Smooth muscle cell (in vitro differentiated cells): Measurements from ENCODE around the gene THEMIS. TPM values are rescaled to one million over a fixed set of nuclear protein-coding genes. Genes with fewer than 3 reads are reported as not detected.

Experiments used
- DNase-seq: peaks from one replicate; lab custom pipeline; 2025; ENCODE audit not compliant: unreplicated experiment; lab: John Stamatoyannopoulos, UW
- H2AFZ ChIP-seq: fragments of 200-600 bp; sonication (generic); 2 replicates; pipeline ENCODE4 v1.6.0; 2016; ENCODE audit warnings: antibody characterized with exemption, low read depth, mild to moderate bottlenecking
- H3F3A ChIP-seq: fragments of 200-600 bp; sonication (generic); 2 replicates; pipeline ENCODE4 v1.6.0; 2017; ENCODE audit warnings: antibody characterized with exemption, low read depth
- H3K27ac ChIP-seq: fragments of 200-600 bp; sonication (generic); 2 replicates; pipeline ENCODE4 v1.5.1; 2016; ENCODE audit warnings: low read depth, mild to moderate bottlenecking
- H3K27me3 ChIP-seq: fragments of 200-600 bp; sonication (generic); 2 replicates; pipeline ENCODE4 v1.6.1; 2016; ENCODE audit warnings: low read depth, mild to moderate bottlenecking
- H3K36me3 ChIP-seq: fragments of 200-600 bp; sonication (generic); 2 replicates; pipeline ENCODE4 v1.5.1; 2016; ENCODE audit warnings: low read depth
- H3K4me1 ChIP-seq: fragments of 200-600 bp; sonication (generic); 2 replicates; pipeline ENCODE4 v1.5.1; 2016; ENCODE audit warnings: low read depth
- H3K4me2 ChIP-seq: fragments of 200-600 bp; sonication (generic); 2 replicates; pipeline ENCODE4 v1.6.0; 2016; ENCODE audit warnings: mild to moderate bottlenecking
- H3K4me3 ChIP-seq: fragments of 200-600 bp; sonication (generic); 2 replicates; pipeline ENCODE4 v1.5.1; 2016; ENCODE audit warnings: mild to moderate bottlenecking
- H3K79me2 ChIP-seq: fragments of 200-600 bp; sonication (generic); 2 replicates; pipeline ENCODE4 v1.6.0; 2016; ENCODE audit warnings: low read depth, mild to moderate bottlenecking
- H3K9ac ChIP-seq: fragments of 200-600 bp; sonication (generic); 2 replicates; pipeline ENCODE4 v1.6.0; 2016; ENCODE audit warnings: low read depth
- H3K9me3 ChIP-seq: fragments of 200-600 bp; sonication (generic); replicated peaks from 2 replicates; pipeline ENCODE4 v1.5.1; 2016; ENCODE audit warnings: low read depth
- H4K20me1 ChIP-seq: fragments of 200-600 bp; sonication (generic); 2 replicates; pipeline ENCODE4 v1.6.0; 2016; ENCODE audit warnings: low read depth
- WGBS: methylation state at CpG from one replicate; pipeline ENCODE4 v1.1.7; 2016; ENCODE audit warnings: low lambda C conversion rate; 5-methylcytosine and 5-hydroxymethylcytosine counted together
- polyA plus RNA-seq: library from polyadenylated mRNA; unstranded; fragments of >200 nt; fragmentation: Nextera tagmentation; extraction: Ambion mirVana; gene quantifications from 2 replicates; pipeline ENCODE4 v1.2.1, GENCODE V29; 2016
- total RNA-seq: library from RNA; depleted of rRNA; stranded (reverse); fragments of >200 nt; gene quantifications from 2 replicates; pipeline ENCODE4 v1.2.3, GENCODE V29; 2014
- TF ChIP-seq, protein P1 (sequence below): fragments of 200-600 bp; sonication (generic); IDR thresholded peaks from 2 replicates; pipeline ENCODE4 v1.5.1; 2017; ENCODE audit warnings: borderline replicate concordance, mild to moderate bottlenecking, antibody characterized with exemption; ENCODE audit not compliant: insufficient read depth, poor library complexity, severe bottlenecking

THEMIS gene
- total and polyA plus RNA-seq, 2 experiments from 2014 or later = not detected

DNA sequence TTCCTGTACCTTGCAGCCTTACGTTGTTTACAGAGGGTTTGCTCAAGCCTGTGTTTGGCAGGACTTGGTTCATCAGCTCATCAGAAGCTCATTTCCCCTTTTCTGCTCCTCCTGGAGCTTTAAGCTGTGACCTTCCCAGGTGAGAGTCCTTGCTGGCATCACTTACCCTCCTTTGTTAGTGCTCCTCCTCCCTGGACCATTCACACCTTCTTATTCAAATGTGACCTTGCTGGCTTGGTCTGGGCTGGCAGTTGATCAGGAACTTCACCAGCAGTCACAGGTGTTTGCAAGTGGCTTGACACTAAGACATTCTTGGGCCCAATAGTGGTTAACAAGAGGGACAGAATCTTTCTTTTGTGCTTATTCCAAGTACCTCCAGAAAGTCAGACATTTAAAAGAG lies 175.0 kb downstream of the THEMIS start:
- no peaks in the 10 kb centered on the region for H4K20me1 ChIP-seq
- H3K79me2 ChIP-seq = no peaks in the 10 kb centered on the region
- no peak overlapping the region for H3K4me3 ChIP-seq
- 65% methylated on average over 1 of the region's 1 CpG for WGBS
- peaks cover 34% of the 10 kb centered on the region for H3K27me3 ChIP-seq
- H3K4me2 ChIP-seq = no peak overlapping the region
- H2AFZ ChIP-seq = no peak overlapping the region
- no peaks in the 10 kb centered on the region for H3K4me1 ChIP-seq
- no peak for DNase-seq
- no peaks in the 10 kb centered on the region for H3F3A ChIP-seq
- H3K9me3 ChIP-seq = no peaks in the 10 kb centered on the region
- TF ChIP-seq, protein P1, sequence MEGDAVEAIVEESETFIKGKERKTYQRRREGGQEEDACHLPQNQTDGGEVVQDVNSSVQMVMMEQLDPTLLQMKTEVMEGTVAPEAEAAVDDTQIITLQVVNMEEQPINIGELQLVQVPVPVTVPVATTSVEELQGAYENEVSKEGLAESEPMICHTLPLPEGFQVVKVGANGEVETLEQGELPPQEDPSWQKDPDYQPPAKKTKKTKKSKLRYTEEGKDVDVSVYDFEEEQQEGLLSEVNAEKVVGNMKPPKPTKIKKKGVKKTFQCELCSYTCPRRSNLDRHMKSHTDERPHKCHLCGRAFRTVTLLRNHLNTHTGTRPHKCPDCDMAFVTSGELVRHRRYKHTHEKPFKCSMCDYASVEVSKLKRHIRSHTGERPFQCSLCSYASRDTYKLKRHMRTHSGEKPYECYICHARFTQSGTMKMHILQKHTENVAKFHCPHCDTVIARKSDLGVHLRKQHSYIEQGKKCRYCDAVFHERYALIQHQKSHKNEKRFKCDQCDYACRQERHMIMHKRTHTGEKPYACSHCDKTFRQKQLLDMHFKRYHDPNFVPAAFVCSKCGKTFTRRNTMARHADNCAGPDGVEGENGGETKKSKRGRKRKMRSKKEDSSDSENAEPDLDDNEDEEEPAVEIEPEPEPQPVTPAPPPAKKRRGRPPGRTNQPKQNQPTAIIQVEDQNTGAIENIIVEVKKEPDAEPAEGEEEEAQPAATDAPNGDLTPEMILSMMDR = no peak
- no peaks in the 10 kb centered on the region for H3K36me3 ChIP-seq
- H3K9ac ChIP-seq = no peak overlapping the region
- no peak overlapping the region for H3K27ac ChIP-seq

- DNase-seq = no peak
- TF ChIP-seq, protein P1 = no peak
- H3K4me3 ChIP-seq = no peak overlapping the region
- H3K27ac ChIP-seq = no peak overlapping the region
- no peak overlapping the region for H3K4me2 ChIP-seq
- no peaks in the 10 kb centered on the region for H4K20me1 ChIP-seq
- H3K79me2 ChIP-seq = no peaks in the 10 kb centered on the region
- no peaks in the 10 kb centered on the region for H3F3A ChIP-seq
- no peaks in the 10 kb centered on the region for H3K36me3 ChIP-seq
- H3K27me3 ChIP-seq = peaks cover 12% of the 10 kb centered on the region
- 57% methylated on average over 3 of the region's 3 CpGs for WGBS
- no peak overlapping the region for H3K9ac ChIP-seq
- no peaks in the 10 kb centered on the region for H3K9me3 ChIP-seq
- H3K4me1 ChIP-seq = no peaks in the 10 kb centered on the region
- no peak overlapping the region for H2AFZ ChIP-seq
These were observed 182.2 kb downstream of the THEMIS start for GRCh38 chr6:127718694-127719093.

- no peak overlapping the region for H3K9ac ChIP-seq
- H2AFZ ChIP-seq = no peak overlapping the region
- H3K9me3 ChIP-seq = no peaks in the 10 kb centered on the region
- no peak overlapping the region for H3K4me3 ChIP-seq
- peaks cover 10% of the 10 kb centered on the region for H3K27me3 ChIP-seq
- H3K36me3 ChIP-seq = no peaks in the 10 kb centered on the region
- H3F3A ChIP-seq = no peaks in the 10 kb centered on the region
- TF ChIP-seq, protein P1 = no peak
- H3K27ac ChIP-seq = no peak overlapping the region
- no peak for DNase-seq
- no peaks in the 10 kb centered on the region for H4K20me1 ChIP-seq
- H3K4me1 ChIP-seq = no peaks in the 10 kb centered on the region
- no peaks in the 10 kb centered on the region for H3K79me2 ChIP-seq
- H3K4me2 ChIP-seq = no peak overlapping the region
- 73% methylated on average over 2 of the region's 2 CpGs for WGBS
These were observed 183.5 kb downstream of the THEMIS start for GRCh38 chr6:127717384-127717783.

DNA sequence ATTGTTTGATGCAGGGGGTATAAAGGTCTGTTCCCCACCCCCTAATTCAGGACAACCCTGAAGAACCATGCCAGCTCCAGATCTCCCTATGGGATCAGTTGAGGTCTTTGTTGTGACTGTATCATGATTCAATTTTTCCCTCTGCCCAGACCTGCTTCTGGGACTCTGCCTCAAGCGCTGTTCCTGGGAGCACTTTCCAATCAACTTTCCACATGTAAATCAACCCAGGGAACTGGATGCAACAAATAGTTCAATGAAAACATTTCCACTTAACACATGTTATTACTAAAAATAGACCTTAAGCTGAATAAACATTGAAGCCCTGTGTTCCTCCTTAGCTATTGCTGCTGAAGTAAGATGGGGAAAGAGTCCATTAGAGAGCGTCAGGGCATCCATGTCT lies 184.4 kb downstream of the THEMIS start:
- H4K20me1 ChIP-seq = no peaks in the 10 kb centered on the region
- H2AFZ ChIP-seq = no peak overlapping the region
- no peak overlapping the region for H3K27ac ChIP-seq
- H3F3A ChIP-seq = no peaks in the 10 kb centered on the region
- H3K9ac ChIP-seq = no peak overlapping the region
- TF ChIP-seq, protein P1 = no peak
- H3K27me3 ChIP-seq = peaks cover 18% of the 10 kb centered on the region
- H3K4me2 ChIP-seq = no peak overlapping the region
- no peaks in the 10 kb centered on the region for H3K4me1 ChIP-seq
- no peaks in the 10 kb centered on the region for H3K9me3 ChIP-seq
- H3K36me3 ChIP-seq = no peaks in the 10 kb centered on the region
- 89% methylated on average over 2 of the region's 2 CpGs for WGBS
- H3K4me3 ChIP-seq = no peak overlapping the region
- DNase-seq = no peak
- H3K79me2 ChIP-seq = no peaks in the 10 kb centered on the region
